GM18520 (cell line): ENCODE results near the gene RGMB.

ENCODE experiments used
- ATAC-seq: cut with Tn5 transposase; IDR thresholded peaks from one replicate; pipeline ENCODE4 v1.9.1; 2021; ENCODE audit not compliant: unreplicated experiment

Gene RGMB

GRCh38 chr5:98825582-98826375, 52.3 kb downstream of the RGMB start:
- ATAC-seq = no peak

GRCh38 chr5:98827161-98827560, 53.7 kb downstream of the RGMB start:
- no peak for ATAC-seq

- ATAC-seq = no peak
Measured at GRCh38 chr5:98827588-98828284, 54.3 kb downstream of the RGMB start.

GRCh38 chr5:98836175-98836574, 62.7 kb downstream of the RGMB start:
- no peak for ATAC-seq

- ATAC-seq = no peak
Measured at GRCh38 chr5:98839469-98840383, 66.3 kb downstream of the RGMB start.

- ATAC-seq = no peak
Measured at GRCh38 chr5:98840946-98841345, 67.5 kb downstream of the RGMB start.

- ATAC-seq = no peak
Measured at GRCh38 chr5:98843481-98843880, 70.0 kb downstream of the RGMB start.

- ATAC-seq = no peak
Measured at GRCh38 chr5:98844865-98845264, 71.4 kb downstream of the RGMB start.

- no peak for ATAC-seq
Measured at GRCh38 chr5:98845878-98846277, 72.4 kb downstream of the RGMB start.
